Measurements from ENCODE around the gene ZNF496.

ZNF496 gene

DNA sequence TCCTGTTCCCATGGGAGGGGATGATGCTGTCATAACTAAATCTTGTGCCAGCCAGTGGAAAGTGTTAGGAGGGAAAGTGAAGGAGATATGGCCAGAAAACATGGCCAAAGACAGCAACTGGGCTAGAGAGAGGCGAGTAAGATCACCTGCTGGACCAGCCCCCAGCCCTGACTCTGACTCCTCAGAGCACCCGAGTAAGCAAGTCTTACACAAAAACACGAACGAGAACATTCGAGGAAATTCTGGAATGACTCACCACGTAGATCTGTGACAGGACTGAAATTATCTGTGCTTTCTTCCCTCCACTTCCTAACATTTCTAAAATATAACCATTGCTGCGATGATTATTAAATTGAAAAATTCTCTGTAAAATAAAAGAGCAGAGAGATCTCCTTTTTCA is 9.2 kb downstream of the ZNF496 start (continued):
- TF ChIP-seq, protein P1, sequence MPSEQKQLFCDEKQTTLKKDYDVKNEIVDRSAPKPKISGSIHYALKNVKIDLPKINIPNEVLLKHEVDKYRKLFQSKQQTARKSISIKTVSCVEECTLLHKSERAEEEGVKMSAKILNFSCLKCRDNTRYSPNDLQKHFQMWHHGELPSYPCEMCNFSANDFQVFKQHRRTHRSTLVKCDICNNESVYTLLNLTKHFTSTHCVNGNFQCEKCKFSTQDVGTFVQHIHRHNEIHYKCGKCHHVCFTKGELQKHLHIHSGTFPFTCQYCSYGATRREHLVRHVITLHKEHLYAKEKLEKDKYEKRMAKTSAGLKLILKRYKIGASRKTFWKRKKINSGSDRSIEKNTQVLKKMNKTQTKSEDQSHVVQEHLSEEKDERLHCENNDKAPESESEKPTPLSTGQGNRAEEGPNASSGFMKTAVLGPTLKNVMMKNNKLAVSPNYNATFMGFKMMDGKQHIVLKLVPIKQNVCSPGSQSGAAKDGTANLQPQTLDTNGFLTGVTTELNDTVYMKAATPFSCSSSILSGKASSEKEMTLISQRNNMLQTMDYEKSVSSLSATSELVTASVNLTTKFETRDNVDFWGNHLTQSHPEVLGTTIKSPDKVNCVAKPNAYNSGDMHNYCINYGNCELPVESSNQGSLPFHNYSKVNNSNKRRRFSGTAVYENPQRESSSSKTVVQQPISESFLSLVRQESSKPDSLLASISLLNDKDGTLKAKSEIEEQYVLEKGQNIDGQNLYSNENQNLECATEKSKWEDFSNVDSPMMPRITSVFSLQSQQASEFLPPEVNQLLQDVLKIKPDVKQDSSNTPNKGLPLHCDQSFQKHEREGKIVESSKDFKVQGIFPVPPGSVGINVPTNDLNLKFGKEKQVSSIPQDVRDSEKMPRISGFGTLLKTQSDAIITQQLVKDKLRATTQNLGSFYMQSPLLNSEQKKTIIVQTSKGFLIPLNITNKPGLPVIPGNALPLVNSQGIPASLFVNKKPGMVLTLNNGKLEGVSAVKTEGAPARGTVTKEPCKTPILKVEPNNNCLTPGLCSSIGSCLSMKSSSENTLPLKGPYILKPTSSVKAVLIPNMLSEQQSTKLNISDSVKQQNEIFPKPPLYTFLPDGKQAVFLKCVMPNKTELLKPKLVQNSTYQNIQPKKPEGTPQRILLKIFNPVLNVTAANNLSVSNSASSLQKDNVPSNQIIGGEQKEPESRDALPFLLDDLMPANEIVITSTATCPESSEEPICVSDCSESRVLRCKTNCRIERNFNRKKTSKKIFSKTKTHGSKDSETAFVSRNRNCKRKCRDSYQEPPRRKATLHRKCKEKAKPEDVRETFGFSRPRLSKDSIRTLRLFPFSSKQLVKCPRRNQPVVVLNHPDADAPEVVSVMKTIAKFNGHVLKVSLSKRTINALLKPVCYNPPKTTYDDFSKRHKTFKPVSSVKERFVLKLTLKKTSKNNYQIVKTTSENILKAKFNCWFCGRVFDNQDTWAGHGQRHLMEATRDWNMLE (tag by site-specific recombination; conservative IDR thresholded peaks at IDR 0.05; ENCODE audit: low read depth) = no peak
- no peak for TF ChIP-seq ZBTB1 (tag by site-specific recombination; IDR thresholded peaks at IDR 0.05)
- no peak for TF ChIP-seq MYNN (tag by site-specific recombination; IDR thresholded peaks at IDR 0.05; ENCODE audit: borderline replicate concordance)
- TF ChIP-seq, protein P2, sequence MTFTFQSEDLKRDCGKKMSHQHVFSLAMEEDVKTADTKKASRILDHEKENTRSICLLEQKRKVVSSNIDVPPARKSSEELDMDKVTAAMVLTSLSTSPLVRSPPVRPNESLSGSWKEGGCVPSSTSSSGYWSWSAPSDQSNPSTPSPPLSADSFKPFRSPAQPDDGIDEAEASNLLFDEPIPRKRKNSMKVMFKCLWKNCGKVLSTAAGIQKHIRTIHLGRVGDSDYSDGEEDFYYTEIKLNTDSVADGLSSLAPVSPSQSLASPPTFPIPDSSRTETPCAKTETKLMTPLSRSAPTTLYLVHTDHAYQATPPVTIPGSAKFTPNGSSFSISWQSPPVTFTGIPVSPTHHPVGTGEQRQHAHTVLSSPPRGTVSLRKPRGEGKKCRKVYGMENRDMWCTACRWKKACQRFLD (tag by site-specific recombination; IDR thresholded peaks at IDR 0.05) = no peak

DNA sequence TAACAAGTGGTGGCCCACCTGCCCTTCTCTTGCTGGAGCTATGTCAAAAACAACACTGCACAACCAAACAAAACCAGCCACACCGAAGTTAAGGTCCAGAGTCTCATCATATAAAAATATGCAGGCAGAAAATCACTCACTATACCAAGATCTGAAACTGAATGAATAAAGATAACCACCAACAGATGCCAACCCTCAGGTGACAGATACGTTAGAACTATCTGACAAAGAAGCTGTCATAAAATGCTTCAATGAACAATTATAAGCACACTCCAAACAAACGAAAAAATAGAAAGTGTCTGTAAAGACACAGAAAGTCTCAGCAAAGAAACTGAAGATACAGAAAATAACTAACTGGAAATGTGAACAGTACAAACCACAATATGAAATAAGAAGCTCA is 14.0 kb downstream of the ZNF496 start:
- no peaks in the 10 kb centered on the region for H3K9me3 ChIP-seq (ENCODE audit: control insufficient read depth, insufficient read depth, low read depth, low read length)
- CTCF ChIA-PET = interaction anchor here (0.6 kb wide), 1 partner anchor 72 kb away, joined by 3 read pairs; no protein-coding TSS in a partner anchor
- POLR2A ChIA-PET = no interaction called here
- no peaks in the 10 kb centered on the region for H3K4me1 ChIP-seq (ENCODE audit: control insufficient read depth, insufficient read depth, low read length)
- no peak overlapping the region for H3K4me3 ChIP-seq (ENCODE audit: low read depth, low read length)
- H3K27ac ChIP-seq (ENCODE audit: extremely low read depth, low read depth, low read length) = no peak overlapping the region
- H3K36me3 ChIP-seq (ENCODE audit: control insufficient read depth in 2 of 2, insufficient read depth in 1 of 2, low read length in 2 of 2) = peaks cover 0 to 49% of the 10 kb centered on the region in 2 experiments; a peak in 2 of 3 replicates
- TF ChIP-seq ZBTB20 (tag by site-specific recombination; IDR thresholded peaks at IDR 0.05) = no peak
- TF ChIP-seq ZNF239 (tag by site-specific recombination; IDR thresholded peaks at IDR 0.05) = no peak
- TF ChIP-seq, protein P2 (tag by site-specific recombination; IDR thresholded peaks at IDR 0.05) = no peak
- TF ChIP-seq ZBTB6 (tag by site-specific recombination; IDR thresholded peaks at IDR 0.05) = no peak
- TF ChIP-seq, protein P3, sequence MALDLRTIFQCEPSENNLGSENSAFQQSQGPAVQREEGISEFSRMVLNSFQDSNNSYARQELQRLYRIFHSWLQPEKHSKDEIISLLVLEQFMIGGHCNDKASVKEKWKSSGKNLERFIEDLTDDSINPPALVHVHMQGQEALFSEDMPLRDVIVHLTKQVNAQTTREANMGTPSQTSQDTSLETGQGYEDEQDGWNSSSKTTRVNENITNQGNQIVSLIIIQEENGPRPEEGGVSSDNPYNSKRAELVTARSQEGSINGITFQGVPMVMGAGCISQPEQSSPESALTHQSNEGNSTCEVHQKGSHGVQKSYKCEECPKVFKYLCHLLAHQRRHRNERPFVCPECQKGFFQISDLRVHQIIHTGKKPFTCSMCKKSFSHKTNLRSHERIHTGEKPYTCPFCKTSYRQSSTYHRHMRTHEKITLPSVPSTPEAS (tag by site-specific recombination; IDR thresholded peaks at IDR 0.05) = no peak
- TF ChIP-seq SP7 (tag by site-specific recombination; IDR thresholded peaks at IDR 0.05) = no peak

GRCh38 chr1:247316590-247317197 is 15.0 kb downstream of the ZNF496 start:
- Histone ChIP-seq H3K4me1 (ENCODE audit: control insufficient read depth, insufficient read depth, low read length) (no peaks in the 10 kb centered on the region), H3K27ac (ENCODE audit: extremely low read depth, low read depth, low read length) (no peak overlapping the region), H3K9me3 (ENCODE audit: control insufficient read depth, insufficient read depth, low read depth, low read length) (no peaks in the 10 kb centered on the region), H3K36me3 (ENCODE audit: control insufficient read depth in 2 of 2, insufficient read depth in 1 of 2, low read length in 2 of 2) (peaks cover 0 to 38% of the 10 kb centered on the region in 2 experiments; a peak in 2 of 3 replicates), H3K4me3 (ENCODE audit: low read depth, low read length) (no peak overlapping the region)
- ChIA-PET POLR2A (no interaction called here), CTCF (no interaction called here)
- TF ChIP-seq ZNF24 (tag by site-specific recombination; IDR thresholded peaks at IDR 0.05) = no peak
- TF ChIP-seq ZNF768 (tag by site-specific recombination; IDR thresholded peaks at IDR 0.05) = no peak
- no peak for TF ChIP-seq ZNF416 (tag by site-specific recombination; IDR thresholded peaks at IDR 0.05)
- no peak for TF ChIP-seq ZNF266 (tag by site-specific recombination; IDR thresholded peaks at IDR 0.05; ENCODE audit: low read depth)
- no peak for TF ChIP-seq ZNF558 (tag by site-specific recombination; IDR thresholded peaks at IDR 0.05)
- no peak for TF ChIP-seq REST (tag by site-specific recombination; IDR thresholded peaks at IDR 0.05)
